Skeletal muscle tissue (tissue), 4 donors: ENCODE measurements around the gene PIGK. TPM values are rescaled to one million over a fixed set of nuclear protein-coding genes. Genes with fewer than 3 reads are reported as not detected.
"Not testable (repeated sequence)": the region's sequence is repeated elsewhere in the genome, so short reads cannot be mapped to it uniquely, and the experiment has no call there.

Experiments used
- H3K27ac ChIP-seq: one replicate; pipeline ENCODE4 v1.7.0; 2013; ENCODE audit warnings: mild to moderate bottlenecking, low read depth, low read length, inconsistent platforms
- H3K27me3 ChIP-seq, 3 donors: one replicate each; pipeline ENCODE4 v1.7.0; 2013; ENCODE audit warnings: low read length in 3 of 3; ENCODE audit not compliant: control insufficient read depth in 3 of 3, insufficient read depth in 3 of 3
- H3K36me3 ChIP-seq, 3 donors: one replicate each; pipeline ENCODE4 v1.7.0; 2013; ENCODE audit warnings: low read length in 3 of 3; ENCODE audit not compliant: control insufficient read depth in 3 of 3, insufficient read depth in 3 of 3
- H3K4me1 ChIP-seq, 3 donors: one replicate each; pipeline ENCODE4 v1.7.0; 2013; ENCODE audit warnings: low read length in 3 of 3, mild to moderate bottlenecking in 3 of 3; ENCODE audit not compliant: control insufficient read depth in 3 of 3, insufficient read depth in 3 of 3
- H3K4me3 ChIP-seq, 3 donors: one replicate each; pipeline ENCODE4 v1.7.0; 2013; ENCODE audit warnings: low read length in 3 of 3
- H3K9ac ChIP-seq, 3 donors: one replicate each; pipeline ENCODE4 v1.7.0; 2013; ENCODE audit warnings: low read length in 3 of 3, mild to moderate bottlenecking in 3 of 3, moderate library complexity in 2 of 3, low read depth in 1 of 3
- H3K9me3 ChIP-seq, 3 donors: one replicate each; pipeline ENCODE4 v1.7.0; 2013; ENCODE audit warnings: low read length in 3 of 3; ENCODE audit not compliant: control insufficient read depth in 3 of 3
- total RNA-seq: library from RNA; depleted of rRNA; stranded (reverse); fragments of >200 nt; gene quantifications from one replicate; pipeline ENCODE4 v1.2.3, GENCODE V29; 2014
- donor health status: Osteomylitis.

Gene PIGK
- total RNA-seq, 1 donor from 2014 or later = 17.7 TPM

- Histone ChIP-seq H3K9ac (no peak overlapping the region), H3K4me1 (no peaks in the 10 kb centered on the region), H3K4me3 (no peak overlapping the region), H3K9me3 (no peaks in the 10 kb centered on the region), H3K27me3 (no peaks in the 10 kb centered on the region), H3K36me3 (peaks cover 0 to 22% (median 2%) of the 10 kb centered on the region in 3 donors), H3K27ac (no peak overlapping the region)
These were observed 54.7 kb downstream of the PIGK start for GRCh38 chr1:77164434-77164944.

DNA sequence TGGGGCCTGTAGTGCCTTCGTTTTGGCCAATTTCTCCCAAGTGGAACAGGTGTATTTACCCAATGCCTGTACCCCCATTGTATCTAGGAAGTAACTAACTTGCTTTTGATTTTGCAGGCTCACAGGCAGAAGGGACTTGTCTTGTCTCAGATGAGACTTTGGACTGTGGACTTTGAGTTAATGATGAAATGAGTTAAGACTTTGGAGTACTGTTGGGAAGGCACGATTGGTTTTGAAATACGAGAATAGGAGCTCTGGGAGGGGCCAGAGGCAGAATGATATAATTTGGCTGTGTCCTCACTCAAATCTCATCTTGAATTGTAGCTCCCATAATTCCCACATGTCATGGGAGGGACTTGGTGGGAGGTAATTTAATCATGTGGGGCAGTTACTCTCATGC, 59.5 kb downstream of the PIGK start:
- peaks cover 0 to 24% (median 2%) of the 10 kb centered on the region in 3 donors for H3K36me3 ChIP-seq
- H3K27me3 ChIP-seq, H3K27ac ChIP-seq, H3K4me3 ChIP-seq, H3K9ac ChIP-seq, H3K9me3 ChIP-seq, H3K4me1 ChIP-seq: not testable (repeated sequence)

DNA sequence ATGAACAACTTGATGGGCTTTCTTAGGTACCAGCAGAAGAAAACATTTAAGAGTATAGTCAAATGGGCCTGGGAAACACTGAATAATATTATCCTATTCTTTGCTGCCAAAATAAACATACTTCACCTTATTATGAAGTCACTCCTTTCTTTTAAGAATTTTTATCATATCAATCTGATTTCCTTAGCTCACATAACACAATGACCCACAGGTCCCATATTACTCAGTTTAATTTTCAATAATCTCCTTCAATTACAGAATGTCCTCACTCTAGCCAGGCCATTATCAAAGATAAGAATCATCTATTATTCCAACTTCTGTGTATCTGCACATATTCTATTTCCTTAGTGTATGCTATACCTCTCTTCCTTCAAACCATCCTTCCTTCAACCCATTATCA, 63.0 kb downstream of the PIGK start:
- H3K9me3 ChIP-seq = no peaks in the 10 kb centered on the region
- H3K4me3 ChIP-seq = no peak overlapping the region
- no peak overlapping the region for H3K9ac ChIP-seq
- H3K27me3 ChIP-seq = no peaks in the 10 kb centered on the region
- no peak overlapping the region for H3K27ac ChIP-seq
- H3K36me3 ChIP-seq = peaks cover 0 to 13% (median 0%) of the 10 kb centered on the region in 3 donors
- no peaks in the 10 kb centered on the region for H3K4me1 ChIP-seq

DNA sequence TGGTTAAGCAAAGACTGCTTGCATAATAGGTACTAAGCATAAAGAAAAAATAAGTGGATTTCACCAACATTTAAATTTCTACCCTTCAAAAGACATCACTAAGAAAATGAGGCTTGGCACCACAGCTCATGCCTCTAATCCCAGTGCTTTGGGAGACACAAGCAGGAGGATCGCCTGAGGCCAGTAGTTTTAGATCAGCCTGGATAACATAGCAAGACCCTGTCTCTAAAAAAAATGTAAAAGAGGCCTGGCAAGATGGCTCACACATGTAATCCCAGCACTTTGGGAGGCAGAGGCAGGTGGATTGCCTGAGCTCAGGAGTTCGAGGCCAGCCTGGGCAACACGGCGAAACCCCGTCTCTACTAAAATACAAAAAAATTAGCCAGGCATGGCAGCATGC, 73.0 kb downstream of the PIGK start:
- Histone ChIP-seq H3K27me3 (no peaks in the 10 kb centered on the region), H3K27ac (no peak overlapping the region), H3K4me1 (no peaks in the 10 kb centered on the region), H3K4me3 (no peak overlapping the region), H3K9ac (no peak overlapping the region), H3K9me3 (no peaks in the 10 kb centered on the region), H3K36me3 (no peaks in the 10 kb centered on the region)

- Histone ChIP-seq H3K4me1 (no peaks in the 10 kb centered on the region), H3K27me3 (no peaks in the 10 kb centered on the region), H3K36me3 (no peaks in the 10 kb centered on the region), H3K27ac (no peak overlapping the region), H3K9me3 (no peaks in the 10 kb centered on the region), H3K4me3 (no peak overlapping the region), H3K9ac (no peak overlapping the region)
These were observed 75.6 kb downstream of the PIGK start for GRCh38 chr1:77143529-77144121.

DNA sequence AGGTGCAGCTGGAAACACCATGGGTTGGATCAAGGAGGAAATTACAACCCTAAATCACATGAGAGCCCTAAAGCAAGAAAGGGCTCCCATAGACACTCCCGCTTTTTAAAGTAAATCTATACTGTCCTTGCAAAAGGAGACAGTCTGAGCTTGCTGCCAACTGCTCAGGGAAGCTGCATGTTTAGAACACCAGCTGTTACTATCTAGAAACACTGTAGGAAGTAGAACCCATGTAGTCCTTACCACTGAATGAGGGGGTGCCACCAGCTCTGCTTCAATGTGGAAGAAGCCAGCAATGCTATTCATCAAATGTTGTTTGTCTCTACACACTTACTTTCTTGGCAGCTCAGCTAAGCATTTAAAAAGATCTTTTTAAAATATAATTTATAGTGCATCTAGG, 79.8 kb downstream of the PIGK start:
- no peaks in the 10 kb centered on the region for H3K27me3 ChIP-seq
- H3K36me3 ChIP-seq = no peaks in the 10 kb centered on the region
- no peaks in the 10 kb centered on the region for H3K9me3 ChIP-seq
- no peak overlapping the region for H3K4me3 ChIP-seq
- H3K27ac ChIP-seq = no peak overlapping the region
- no peak overlapping the region for H3K9ac ChIP-seq
- no peaks in the 10 kb centered on the region for H3K4me1 ChIP-seq

- H3K9ac ChIP-seq = no peak overlapping the region
- no peaks in the 10 kb centered on the region for H3K27me3 ChIP-seq
- no peaks in the 10 kb centered on the region for H3K36me3 ChIP-seq
- H3K9me3 ChIP-seq = no peaks in the 10 kb centered on the region
- no peak overlapping the region for H3K27ac ChIP-seq
- no peak overlapping the region for H3K4me3 ChIP-seq
- no peaks in the 10 kb centered on the region for H3K4me1 ChIP-seq
These were observed 84.9 kb downstream of the PIGK start for GRCh38 chr1:77134359-77134758.

- Histone ChIP-seq H3K4me3 (no peak overlapping the region), H3K27me3 (no peaks in the 10 kb centered on the region), H3K9ac (no peak overlapping the region), H3K4me1 (no peaks in the 10 kb centered on the region), H3K9me3 (no peaks in the 10 kb centered on the region), H3K36me3 (no peaks in the 10 kb centered on the region), H3K27ac (no peak overlapping the region)
These were observed 85.4 kb downstream of the PIGK start for GRCh38 chr1:77133731-77134358.

DNA sequence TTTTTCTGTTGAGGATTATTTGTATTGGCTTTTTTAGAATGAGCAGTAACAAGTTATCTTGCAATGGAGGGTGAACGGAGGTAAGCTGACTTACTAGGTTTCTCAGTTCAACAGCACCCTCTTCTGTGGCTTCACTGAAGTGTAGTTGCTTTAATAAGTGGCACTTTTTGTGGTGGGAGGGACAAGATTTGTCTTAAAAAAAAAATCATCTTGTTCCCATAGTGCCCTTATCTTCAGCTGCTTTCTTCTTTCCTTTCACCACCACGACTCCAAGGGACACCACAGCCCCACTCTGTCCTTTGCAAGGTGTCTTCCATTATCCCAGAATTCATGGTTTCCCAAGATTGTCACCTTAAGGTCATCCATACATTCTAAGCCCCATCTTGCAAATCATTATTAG, 92.9 kb downstream of the PIGK start:
- H3K4me3 ChIP-seq = no peak overlapping the region
- no peaks in the 10 kb centered on the region for H3K36me3 ChIP-seq
- H3K9ac ChIP-seq = no peak overlapping the region
- no peaks in the 10 kb centered on the region for H3K27me3 ChIP-seq
- no peak overlapping the region for H3K27ac ChIP-seq
- no peaks in the 10 kb centered on the region for H3K4me1 ChIP-seq
- no peaks in the 10 kb centered on the region for H3K9me3 ChIP-seq

GRCh38 chr1:77121503-77121902, 97.7 kb downstream of the PIGK start:
- no peak overlapping the region for H3K27ac ChIP-seq
- no peaks in the 10 kb centered on the region for H3K36me3 ChIP-seq
- no peaks in the 10 kb centered on the region for H3K4me1 ChIP-seq
- no peak overlapping the region for H3K4me3 ChIP-seq
- no peak overlapping the region for H3K9ac ChIP-seq
- H3K9me3 ChIP-seq = no peaks in the 10 kb centered on the region
- H3K27me3 ChIP-seq = no peaks in the 10 kb centered on the region
